ENCODE measurements around the gene TOR1B. TPM values are rescaled to one million over a fixed set of nuclear protein-coding genes. Genes with fewer than 3 reads are reported as not detected.

TOR1B gene
- polyA plus RNA-seq, 1 donor from 2014 or later = 52.2 TPM

- no peaks in the 10 kb centered on the region for H3K36me3 ChIP-seq (ENCODE audit: insufficient read depth, low read length)
- H3K9ac ChIP-seq (ENCODE audit: low read length) = no peak overlapping the region
- peaks cover 9% of the 10 kb centered on the region for H3K79me2 ChIP-seq (replicated peaks; ENCODE audit: insufficient read depth, low read length)
- no peaks in the 10 kb centered on the region for H3F3A ChIP-seq (ENCODE audit: insufficient read depth, low read length, poor library complexity, severe bottlenecking)
- no peaks in the 10 kb centered on the region for H3K27me3 ChIP-seq (ENCODE audit: insufficient read depth, low read depth, low read length)
- TF ChIP-seq REST (IDR thresholded peaks at IDR 0.05; ENCODE audit: borderline replicate concordance) (no peak), MXI1 (conservative IDR thresholded peaks at IDR 0.05; ENCODE audit: poor library complexity, severe bottlenecking) (no peak)
- H2AFZ ChIP-seq (ENCODE audit: low read depth, low read length) = no peak overlapping the region
- H3K9me2 ChIP-seq (ENCODE audit: insufficient read depth, low read length) = no peaks in the 10 kb centered on the region
- H3K27ac ChIP-seq (ENCODE audit: low read length) = no peak overlapping the region
- H3K4me3 ChIP-seq (ENCODE audit: low read length) = no peak overlapping the region
- H4K20me1 ChIP-seq (ENCODE audit: insufficient read depth) = no peaks in the 10 kb centered on the region
- H3K4me2 ChIP-seq (ENCODE audit: low read length) = no peak overlapping the region
- no peaks in the 10 kb centered on the region for H3K9me3 ChIP-seq (ENCODE audit: low read length)
Observed at GRCh38 chr9:129826344-129826743, 23.4 kb downstream of the TOR1B start.

GRCh38 chr9:129826759-129827158 lies 23.8 kb downstream of the TOR1B start:
- Histone ChIP-seq H3K79me2 (replicated peaks; ENCODE audit: insufficient read depth, low read length) (peaks cover 9% of the 10 kb centered on the region), H3K27me3 (ENCODE audit: insufficient read depth, low read depth, low read length) (no peaks in the 10 kb centered on the region), H3K27ac (ENCODE audit: low read length) (no peak overlapping the region), H2AFZ (ENCODE audit: low read depth, low read length) (no peak overlapping the region), H3F3A (ENCODE audit: insufficient read depth, low read length, poor library complexity, severe bottlenecking) (no peaks in the 10 kb centered on the region), H3K9me2 (ENCODE audit: insufficient read depth, low read length) (no peaks in the 10 kb centered on the region), H3K36me3 (ENCODE audit: insufficient read depth, low read length) (no peaks in the 10 kb centered on the region), H3K4me3 (ENCODE audit: low read length) (no peak overlapping the region), H3K9ac (ENCODE audit: low read length) (no peak overlapping the region), H3K9me3 (ENCODE audit: low read length) (no peaks in the 10 kb centered on the region), H3K4me2 (ENCODE audit: low read length) (no peak overlapping the region), H4K20me1 (ENCODE audit: insufficient read depth) (no peaks in the 10 kb centered on the region)
- TF ChIP-seq CTCF (IDR thresholded peaks at IDR 0.05; ENCODE audit: poor library complexity, severe bottlenecking) (no peak), EP300 (conservative IDR thresholded peaks at IDR 0.05; ENCODE audit: poor library complexity, severe bottlenecking) (no peak)

- Histone ChIP-seq H2AFZ (ENCODE audit: low read depth, low read length) (no peak overlapping the region), H4K20me1 (ENCODE audit: insufficient read depth) (no peaks in the 10 kb centered on the region), H3F3A (ENCODE audit: insufficient read depth, low read length, poor library complexity, severe bottlenecking) (no peaks in the 10 kb centered on the region), H3K4me2 (ENCODE audit: low read length) (no peak overlapping the region), H3K79me2 (replicated peaks; ENCODE audit: insufficient read depth, low read length) (peaks cover 1% of the 10 kb centered on the region), H3K36me3 (ENCODE audit: insufficient read depth, low read length) (no peaks in the 10 kb centered on the region), H3K27me3 (ENCODE audit: insufficient read depth, low read depth, low read length) (no peaks in the 10 kb centered on the region), H3K9me2 (ENCODE audit: insufficient read depth, low read length) (no peaks in the 10 kb centered on the region), H3K9ac (ENCODE audit: low read length) (no peak overlapping the region), H3K9me3 (ENCODE audit: low read length) (no peaks in the 10 kb centered on the region), H3K27ac (ENCODE audit: low read length) (no peak overlapping the region), H3K4me3 (ENCODE audit: low read length) (no peak overlapping the region)
- TF ChIP-seq EP300 (conservative IDR thresholded peaks at IDR 0.05; ENCODE audit: poor library complexity, severe bottlenecking) (no peak), TAF1 (IDR thresholded peaks at IDR 0.05; ENCODE audit: low read depth) (no peak), POLR2AphosphoS5 (IDR thresholded peaks at IDR 0.05) (no peak), MXI1 (conservative IDR thresholded peaks at IDR 0.05; ENCODE audit: poor library complexity, severe bottlenecking) (no peak)
Observed at GRCh38 chr9:129828051-129828450, 25.1 kb downstream of the TOR1B start.
